HG02588 (cell line): ENCODE results near the gene MAP3K5.
"Not testable (repeated sequence)": the region's sequence is repeated elsewhere in the genome, so short reads cannot be mapped to it uniquely, and the experiment has no call there.

Experiments
- ATAC-seq: cut with Tn5 transposase; IDR thresholded peaks from one replicate; pipeline ENCODE4 v1.9.1; 2021; ENCODE audit warnings: mild to moderate bottlenecking, moderate library complexity; ENCODE audit not compliant: unreplicated experiment

MAP3K5 gene

DNA sequence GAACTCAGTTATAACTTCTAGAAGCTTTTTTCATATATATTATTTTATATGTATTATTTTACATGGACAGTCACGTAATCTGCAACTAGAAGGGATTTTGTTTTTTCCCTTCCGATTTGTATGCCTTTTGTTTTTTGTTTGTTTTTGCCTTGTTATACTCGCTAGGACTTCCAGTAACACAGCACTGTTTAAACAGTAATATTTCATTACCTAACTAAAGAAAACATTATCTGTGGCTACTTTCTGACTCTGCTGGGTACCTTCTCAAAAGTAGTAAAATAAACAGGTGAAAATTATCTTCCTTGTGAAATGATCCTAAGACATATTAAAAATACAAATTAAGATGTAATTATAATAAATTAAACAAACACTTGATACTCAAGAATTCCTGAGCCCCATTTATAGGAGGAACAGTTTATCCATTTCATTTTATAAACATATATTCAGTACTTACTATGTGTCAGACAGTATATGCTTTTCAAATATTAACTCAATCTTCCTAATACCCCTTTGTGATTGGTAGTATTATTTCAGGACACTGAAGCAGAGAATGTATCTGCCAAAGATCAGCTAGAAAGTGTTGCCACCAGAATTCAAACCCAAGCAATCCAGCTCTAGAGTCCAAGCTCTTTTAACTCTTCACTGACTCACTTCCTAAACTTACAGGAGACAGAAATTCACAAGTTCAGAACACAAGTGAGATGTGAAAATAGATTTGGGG is 65.3 kb downstream of the MAP3K5 start:
- no peak for ATAC-seq

DNA sequence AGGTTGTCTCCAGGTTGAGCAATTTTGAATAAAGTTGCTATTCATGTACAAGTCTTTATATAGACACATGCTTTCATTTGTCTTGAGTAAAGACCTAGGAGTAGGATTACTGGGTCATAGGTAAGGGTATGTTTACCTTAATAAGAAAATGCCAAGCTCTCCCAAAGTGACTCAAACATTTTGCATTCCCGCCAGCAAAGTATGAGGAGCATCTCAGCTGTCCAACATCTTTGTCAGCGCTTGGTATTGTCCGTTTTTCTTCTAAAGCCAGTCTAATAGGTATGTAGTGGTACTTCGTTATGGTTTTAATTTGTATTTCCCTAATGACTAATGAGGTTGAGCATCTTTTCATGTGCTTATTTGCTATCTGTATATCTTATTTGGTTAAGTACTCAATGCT is 67.2 kb downstream of the MAP3K5 start:
- no peak for ATAC-seq

DNA sequence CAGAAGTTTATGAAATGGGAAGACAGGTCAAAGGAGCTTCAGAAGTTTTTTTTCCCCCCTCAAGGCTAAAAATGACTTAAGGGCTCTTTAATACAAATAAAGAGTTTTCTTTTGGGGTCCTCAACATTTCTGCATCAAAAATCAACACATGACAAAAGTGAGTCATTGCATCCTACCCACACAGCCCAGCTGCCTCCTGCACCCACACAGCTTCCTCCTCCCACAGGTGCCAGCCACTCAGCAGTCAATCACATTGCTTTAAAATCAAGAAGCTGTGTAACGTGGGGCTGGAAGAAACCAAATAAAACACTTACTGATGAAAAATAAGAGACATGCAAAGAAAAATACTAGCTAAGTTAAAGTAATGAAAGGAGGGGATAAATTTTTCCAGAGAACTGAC is 68.5 kb downstream of the MAP3K5 start:
- peak; percentile 51 for ATAC-seq

DNA sequence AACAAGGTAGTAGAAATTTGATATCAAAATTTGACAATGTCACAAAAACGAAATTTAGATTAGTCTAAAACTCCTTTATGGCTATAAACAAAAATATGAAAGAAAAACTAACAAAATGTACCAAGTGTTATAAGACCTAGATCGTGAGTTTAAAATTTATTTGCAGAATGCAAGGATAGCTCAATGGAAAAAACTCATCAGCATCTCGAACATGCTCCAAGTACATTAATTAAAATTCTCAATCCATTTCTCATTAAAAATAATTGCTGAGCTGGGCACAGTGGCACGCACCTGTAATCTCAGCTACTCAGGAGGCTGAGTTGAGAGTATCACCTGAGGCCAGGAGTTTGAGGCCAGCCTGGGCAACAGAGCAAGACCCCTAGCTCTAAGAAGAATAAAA is 70.8 kb downstream of the MAP3K5 start:
- ATAC-seq = no peak

DNA sequence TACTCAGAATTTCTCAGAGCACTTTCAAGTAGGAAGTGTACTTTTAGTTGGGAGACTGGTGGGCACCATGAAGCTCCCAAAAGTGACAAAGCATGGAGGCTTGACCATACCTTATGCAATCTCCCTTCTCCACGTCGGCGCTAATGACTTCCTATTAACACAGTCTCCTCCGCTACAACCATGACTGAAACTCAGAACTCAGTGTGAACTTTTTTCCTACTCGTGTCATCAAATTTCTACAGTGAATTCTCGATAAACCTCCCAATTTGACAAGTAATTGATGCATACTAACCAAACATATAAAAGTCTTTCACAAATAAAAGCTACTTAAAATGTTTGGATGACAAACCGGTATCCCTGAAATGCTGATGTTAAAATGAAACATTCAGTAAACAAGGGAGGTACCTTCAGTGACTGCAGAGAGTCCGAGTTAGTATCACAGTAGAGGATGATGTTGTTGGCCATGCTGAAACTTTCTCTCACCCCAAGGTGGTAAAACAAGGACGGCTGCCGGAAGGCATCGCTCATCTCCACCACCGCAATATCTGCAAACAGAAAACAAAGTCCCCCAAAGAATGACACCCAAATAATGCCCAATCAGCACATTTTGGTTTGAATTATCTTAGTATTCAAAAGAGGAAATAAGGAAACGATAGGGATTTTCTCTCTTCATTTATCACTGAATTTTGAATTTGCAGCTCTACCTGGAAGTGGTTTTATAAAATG is 72.1 kb downstream of the MAP3K5 start:
- peak; percentile 60 for ATAC-seq

DNA sequence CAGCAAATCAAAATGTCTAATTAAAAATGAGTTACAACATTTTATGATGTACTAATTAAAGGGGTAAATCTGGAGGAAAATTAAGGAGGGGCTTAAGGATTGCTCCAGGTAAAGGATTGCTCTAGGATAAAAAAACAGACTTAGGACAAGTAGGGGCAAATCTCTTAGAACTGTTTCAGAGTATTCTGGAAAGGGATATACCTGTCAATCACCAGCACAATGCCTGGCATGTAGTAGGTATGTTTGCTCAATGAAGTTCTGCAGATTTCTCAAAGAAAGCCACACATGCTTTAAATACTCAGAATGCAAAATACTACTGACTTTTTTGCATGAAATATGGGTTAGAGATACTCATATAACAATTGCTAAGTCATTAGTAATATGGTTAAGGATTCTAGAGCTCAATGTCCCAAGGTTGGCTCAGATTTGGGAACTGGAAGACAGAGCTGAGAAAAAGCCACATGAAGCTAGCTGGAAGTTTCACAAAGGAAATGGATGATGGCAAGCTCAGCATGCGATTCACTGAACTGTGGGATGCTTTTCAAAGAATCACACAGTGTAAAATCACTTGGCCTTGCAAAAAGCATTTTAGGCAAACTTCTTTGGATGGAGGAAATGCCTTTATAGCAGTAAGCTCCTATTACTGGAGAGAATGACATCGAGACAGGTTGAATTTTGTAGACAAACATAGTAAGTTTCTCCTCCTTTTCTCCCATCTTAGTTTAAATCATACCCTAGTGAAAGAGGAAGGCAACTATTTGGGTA is 72.8 kb downstream of the MAP3K5 start:
- ATAC-seq = peak; percentile 41

DNA sequence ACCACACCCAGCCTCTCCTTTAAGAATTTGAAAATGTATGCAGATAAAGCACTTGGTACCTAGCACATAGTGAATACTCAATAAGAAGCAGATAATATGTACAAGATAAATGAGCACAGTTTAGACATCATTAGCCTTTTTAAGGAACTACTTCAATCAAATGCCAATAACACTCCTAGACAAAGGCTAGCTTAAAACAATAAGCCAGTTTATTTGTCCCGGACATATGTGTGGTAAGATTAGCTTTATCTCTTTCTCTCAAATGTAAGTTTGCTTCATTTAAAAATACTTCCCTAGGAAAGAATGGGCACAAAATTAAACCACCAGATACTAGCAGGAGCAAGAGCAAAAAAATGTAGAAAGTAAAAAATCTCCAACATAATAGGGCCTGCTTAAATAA is 73.8 kb downstream of the MAP3K5 start:
- no peak for ATAC-seq

DNA sequence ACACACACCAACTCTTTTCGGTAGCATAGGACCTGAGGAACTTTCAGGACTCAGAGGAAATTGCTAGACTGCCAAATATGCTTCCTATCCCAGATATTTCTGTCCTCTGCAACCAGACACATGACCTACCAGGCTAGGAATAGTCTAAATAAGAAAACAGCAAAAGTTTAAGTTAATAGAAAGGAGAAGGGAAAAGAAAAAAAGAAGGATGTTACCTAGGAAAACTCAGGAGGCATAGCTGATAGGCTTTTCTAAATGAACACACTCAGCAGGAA is 74.6 kb downstream of the MAP3K5 start:
- peak; percentile 8 for ATAC-seq

DNA sequence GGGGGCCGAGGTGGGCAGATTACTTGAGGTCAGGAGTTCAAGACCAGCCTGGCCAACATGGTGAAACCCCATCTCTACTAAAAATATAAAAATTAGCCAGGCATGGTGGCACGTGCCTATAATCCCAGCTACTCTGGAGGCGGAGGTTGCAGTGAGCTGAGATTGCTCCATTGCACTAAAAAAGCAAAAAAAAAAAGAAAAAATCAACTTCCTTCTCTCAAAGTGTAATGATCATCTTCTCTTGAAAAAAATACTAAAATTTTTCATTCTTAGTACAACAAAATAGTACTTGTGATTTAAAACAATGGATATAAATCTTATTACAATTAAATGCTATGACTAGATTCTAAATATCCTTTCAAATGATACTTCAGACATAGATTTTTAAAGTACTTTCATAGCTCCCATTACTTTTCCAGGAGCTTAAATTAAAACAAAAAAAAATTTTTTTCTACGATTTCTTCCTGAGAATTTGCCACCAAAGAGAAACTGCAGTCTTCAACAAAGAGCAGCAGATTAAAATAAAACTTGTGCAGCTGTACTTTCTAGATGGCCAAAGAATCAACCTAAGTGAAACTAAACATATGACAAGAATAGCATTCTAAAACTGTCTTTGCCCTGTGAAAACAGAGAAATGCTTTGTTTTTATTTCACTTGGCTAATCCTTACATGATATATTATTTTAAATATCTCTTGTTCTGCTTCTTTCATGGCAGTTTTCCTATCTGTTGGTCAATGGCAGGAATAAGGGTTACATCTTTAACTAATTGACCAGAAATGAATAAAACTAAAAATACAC is 75.2 kb downstream of the MAP3K5 start:
- ATAC-seq = peak; percentile 40

DNA sequence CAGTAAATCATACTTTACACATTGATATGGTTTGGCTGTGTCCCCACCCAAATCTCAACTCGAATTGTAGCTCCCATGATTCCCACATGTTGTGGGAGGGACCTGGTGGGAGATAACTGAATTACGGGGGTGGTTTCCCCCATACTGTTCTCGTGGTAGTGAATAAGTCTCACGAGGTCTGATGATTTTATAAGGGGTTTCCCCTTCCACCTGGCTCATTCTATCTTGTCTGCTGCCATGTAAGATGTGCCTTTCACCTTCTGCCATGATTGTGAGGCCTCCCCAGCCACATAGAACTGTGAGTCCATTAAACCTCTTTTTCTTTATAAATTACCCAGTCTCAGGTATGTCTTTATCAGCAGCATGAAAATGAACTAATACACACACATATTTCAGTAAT is 79.6 kb downstream of the MAP3K5 start:
- not testable (repeated sequence) for ATAC-seq

DNA sequence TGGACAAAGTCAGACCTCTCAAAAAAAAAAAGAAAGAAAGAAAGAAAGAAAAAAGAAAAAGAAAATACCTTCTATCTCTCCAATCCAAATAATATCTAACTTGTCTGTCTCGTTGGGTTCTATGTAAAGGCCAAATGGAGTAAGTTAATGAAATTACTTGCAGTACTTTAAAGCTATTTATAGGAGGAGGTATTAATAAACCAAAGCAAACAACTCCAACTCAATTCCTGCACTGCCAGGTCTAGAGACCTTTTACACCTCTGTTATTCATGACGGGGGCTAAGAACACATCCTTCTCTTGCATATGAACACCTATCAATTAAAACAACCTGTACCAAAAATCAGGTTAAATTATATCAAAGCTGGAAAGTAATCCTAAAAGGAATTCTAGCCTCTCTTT is 80.6 kb downstream of the MAP3K5 start:
- no peak for ATAC-seq

DNA sequence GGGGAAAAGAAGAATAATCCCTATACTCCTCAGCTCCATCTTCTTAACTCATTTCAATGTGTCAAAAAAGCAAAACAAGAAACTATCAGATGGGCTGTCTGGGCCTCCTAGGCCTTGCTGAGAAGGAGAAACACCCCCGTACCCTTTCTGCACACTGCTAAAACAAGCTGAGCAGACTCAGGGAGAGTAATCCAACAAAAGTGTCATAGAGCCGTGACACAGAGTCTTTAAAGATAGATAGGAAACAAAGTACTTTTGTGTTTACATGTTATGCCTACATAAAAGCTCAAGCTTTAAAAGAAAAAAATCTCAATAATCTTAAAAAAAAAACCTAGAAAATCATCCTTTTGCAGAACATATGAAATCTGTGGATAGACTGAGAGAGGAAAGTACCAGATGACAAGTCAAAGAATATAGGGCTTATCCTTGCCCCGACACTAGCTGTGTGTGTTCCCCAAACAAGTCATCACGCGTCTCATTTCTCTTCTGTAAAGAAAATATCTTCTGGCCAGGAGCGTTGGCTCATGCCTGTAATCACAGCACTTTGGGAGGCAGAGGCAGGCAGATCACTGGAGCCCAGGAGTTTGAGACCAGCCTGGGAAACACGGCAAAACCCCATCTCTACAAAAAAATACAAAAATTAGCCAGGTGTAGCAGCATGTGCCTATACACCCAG is 81.3 kb downstream of the MAP3K5 start:
- no peak for ATAC-seq

DNA sequence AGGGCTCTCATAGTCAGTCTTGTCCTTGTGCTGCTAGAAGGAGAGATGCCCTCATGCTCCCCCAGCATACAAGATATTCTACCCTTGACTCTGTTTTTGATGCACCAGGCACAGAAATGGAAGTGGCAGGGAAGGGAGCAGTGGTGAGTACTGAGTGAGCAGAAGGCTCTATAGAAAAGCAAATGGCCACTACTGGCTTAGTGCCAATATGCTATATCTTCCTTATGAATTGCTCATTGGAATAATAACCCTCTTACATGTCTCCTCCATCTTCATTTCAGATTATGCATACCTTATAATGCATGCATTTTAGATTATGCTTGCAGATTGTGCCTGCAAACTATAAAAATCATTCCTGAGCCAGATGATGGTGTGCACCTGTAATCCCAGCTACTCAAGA is 82.8 kb downstream of the MAP3K5 start:
- no peak for ATAC-seq

DNA sequence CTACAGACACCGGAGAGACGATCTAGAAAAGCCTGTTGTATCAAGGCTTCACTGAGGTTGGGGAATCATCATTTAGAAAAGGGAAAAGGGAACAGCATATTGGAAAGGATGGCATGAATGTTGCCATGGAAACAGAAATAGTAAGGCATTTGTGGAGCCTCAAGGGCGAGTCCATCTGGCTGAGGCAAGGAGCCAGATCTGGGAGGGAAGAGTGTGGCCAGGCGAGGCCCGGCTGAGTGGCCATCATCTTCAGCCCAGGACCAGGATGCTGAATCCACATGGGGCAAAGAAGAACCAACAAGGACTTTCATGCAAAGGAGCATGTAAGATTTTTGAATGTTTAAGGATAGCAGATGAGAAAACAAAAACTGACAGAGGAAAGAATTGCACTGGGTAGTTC is 85.8 kb downstream of the MAP3K5 start:
- no peak for ATAC-seq

DNA sequence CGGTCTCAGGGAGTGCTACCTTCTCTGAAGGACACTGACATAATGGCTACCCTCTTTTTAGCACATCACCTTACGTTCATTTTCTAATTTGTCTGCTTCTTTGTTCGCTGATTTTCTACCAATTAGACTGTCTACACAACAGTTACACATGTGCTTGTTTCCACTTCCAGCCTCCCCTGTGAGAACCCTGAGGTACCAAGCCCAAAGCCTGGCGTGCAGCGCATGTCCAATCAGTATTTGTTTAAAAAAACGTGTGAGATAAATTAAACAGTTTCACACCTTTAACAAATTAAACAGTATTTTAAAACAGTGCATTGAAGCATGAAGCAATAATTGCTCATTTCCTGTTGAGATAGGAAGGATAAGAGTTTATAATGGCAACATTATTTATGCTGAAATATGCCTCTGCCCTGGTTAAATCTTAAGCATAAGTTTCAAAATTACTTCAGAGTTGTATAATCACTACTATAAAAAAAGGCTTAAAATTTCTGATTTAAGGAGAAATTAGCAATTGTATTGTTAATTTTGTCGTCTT is 88.9 kb downstream of the MAP3K5 start:
- no peak for ATAC-seq

DNA sequence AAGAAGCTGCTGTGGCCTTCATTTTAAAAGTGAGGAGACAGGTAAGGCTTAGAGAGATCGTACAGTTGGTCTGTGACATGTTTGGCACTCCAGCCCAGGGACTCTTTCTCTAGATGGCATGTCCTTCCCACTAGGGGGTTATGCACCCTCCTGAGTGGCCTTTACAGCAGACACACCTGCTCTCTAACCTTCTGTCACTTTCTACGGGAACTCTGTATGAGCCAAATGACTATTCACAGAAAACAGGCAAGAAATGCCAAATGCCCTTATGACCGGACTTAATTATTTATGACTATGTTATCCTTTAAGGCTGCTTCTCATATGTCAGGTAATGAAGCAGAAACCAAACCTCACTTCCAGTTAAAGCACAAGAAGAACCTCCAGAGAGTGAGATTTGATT is 91.2 kb downstream of the MAP3K5 start:
- no peak for ATAC-seq

DNA sequence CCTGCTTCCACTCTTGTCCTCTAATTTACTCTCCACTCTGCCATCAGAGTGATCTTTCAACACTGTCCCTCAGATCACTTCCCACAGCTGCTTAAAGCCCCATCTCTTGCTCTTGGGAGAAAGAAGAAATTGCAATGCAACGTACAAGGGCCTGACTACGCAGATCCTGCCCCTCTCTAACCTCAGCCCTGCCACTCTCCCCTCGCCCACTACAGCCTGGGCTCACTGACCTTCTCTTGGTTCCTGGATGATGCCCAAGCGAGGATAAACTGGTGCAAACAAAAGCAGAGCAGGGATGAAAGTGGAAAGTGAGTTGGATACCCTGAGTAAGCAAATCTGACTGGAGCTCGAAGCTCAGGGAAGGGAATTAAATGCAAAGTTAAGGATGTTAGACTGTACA is 92.9 kb downstream of the MAP3K5 start:
- ATAC-seq = no peak

DNA sequence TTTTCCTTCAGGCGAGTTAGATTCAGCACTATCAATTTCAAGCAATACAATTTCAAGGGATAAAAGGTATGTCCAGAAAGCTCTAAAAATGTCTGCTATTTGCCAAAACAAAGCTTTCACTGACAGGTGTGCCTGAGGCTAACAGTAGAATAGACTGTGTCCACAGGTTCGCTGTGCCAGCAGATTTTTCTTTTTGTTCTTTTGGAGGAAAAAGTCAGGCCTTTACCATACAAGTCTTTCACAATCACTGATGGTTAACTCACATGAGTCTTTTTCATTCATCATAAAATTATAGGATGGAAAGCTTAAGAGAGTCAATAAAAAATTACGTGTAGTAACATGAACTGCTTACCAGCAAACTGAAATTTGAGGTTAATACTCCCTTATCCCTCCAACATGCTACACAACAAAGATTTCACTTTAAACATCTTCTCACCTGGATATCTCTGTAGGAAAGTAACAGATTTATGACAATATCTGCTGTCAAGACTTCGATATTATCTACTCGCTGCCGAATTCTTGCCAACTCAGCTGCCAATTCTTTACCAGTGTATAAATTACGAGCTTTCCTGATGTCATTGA is 95.4 kb downstream of the MAP3K5 start:
- no peak for ATAC-seq

DNA sequence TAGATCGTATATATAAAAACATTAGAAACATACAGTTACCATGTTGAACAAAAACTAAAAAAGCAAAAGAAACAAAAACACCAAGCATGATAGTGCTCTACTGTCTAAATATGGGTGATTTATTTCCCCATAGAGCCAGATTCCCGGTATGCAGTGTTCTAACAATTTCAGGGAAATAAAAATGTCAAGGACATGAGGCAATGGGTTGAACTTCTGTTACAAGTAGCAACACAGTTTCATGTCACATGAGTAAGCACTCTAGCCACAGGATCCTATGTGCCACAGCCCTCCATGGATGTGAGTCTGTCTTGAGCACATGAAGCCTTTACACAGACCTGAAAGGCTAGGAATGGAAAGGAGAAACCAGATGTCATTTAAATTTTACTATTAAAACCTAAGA is 96.0 kb downstream of the MAP3K5 start:
- no peak for ATAC-seq

DNA sequence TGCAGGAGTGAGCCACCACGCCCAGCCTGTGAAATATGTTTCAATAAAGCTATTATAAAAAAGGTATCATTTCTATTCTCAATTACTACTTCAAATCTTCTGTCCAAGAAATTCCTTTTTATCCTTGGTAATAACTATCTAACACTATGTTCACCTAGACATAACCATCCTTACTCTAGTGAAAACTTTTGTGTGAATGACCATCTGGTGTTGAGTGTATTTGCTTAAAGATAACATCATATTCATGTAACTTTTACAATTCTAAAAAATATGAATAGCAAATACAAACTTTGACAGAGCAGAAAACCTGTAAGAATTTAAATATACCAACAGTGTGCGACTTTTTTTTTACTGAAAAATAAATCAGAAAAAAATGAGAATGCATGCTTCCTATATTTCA is 96.9 kb downstream of the MAP3K5 start:
- no peak for ATAC-seq
